ENCODE results near the gene TCF4.
"Not testable (repeated sequence)": the region's sequence is repeated elsewhere in the genome, so short reads cannot be mapped to it uniquely, and the experiment has no call there.

Gene TCF4

GRCh38 chr18:55488473-55488872 lies 99.5 kb downstream of the TCF4 start:
- in situ Hi-C loops (cut with MboI; ENCODE audit: low pct_unique_long_range_greater_than_20kb, low sequenced_read_pairs): no loop called here
- DNase-seq: no peak

GRCh38 chr18:55487997-55488396 lies 100.0 kb downstream of the TCF4 start:
- no peak for DNase-seq
- in situ Hi-C loops (cut with MboI; ENCODE audit: low pct_unique_long_range_greater_than_20kb, low sequenced_read_pairs): no loop called here

GRCh38 chr18:55486936-55487335 lies 101.1 kb downstream of the TCF4 start:
- no peak for DNase-seq
- in situ Hi-C loops (cut with MboI; ENCODE audit: low pct_unique_long_range_greater_than_20kb, low sequenced_read_pairs): no loop called here

GRCh38 chr18:55485666-55486065 lies 102.3 kb downstream of the TCF4 start:
- in situ Hi-C loops (cut with MboI; ENCODE audit: low pct_unique_long_range_greater_than_20kb, low sequenced_read_pairs): no loop called here
- DNase-seq: no peak

- no peak for DNase-seq
- in situ Hi-C loops (cut with MboI; ENCODE audit: low pct_unique_long_range_greater_than_20kb, low sequenced_read_pairs): no loop called here
These were observed 103.2 kb downstream of the TCF4 start for GRCh38 chr18:55484773-55485172.

GRCh38 chr18:55483266-55483871 lies 104.6 kb downstream of the TCF4 start:
- no peak for DNase-seq
- in situ Hi-C loops (cut with MboI; ENCODE audit: low pct_unique_long_range_greater_than_20kb, low sequenced_read_pairs): no loop called here

GRCh38 chr18:55479656-55480420 lies 108.2 kb downstream of the TCF4 start:
- DNase-seq: no peak
- in situ Hi-C loops (cut with MboI; ENCODE audit: low pct_unique_long_range_greater_than_20kb, low sequenced_read_pairs): no loop called here

GRCh38 chr18:55477860-55478581 lies 110.0 kb downstream of the TCF4 start:
- no peak for DNase-seq
- in situ Hi-C loops (cut with MboI; ENCODE audit: low pct_unique_long_range_greater_than_20kb, low sequenced_read_pairs): no loop called here

- in situ Hi-C loops (cut with MboI; ENCODE audit: low pct_unique_long_range_greater_than_20kb, low sequenced_read_pairs): no loop called here
- DNase-seq: peak; percentile 43
These were observed 110.5 kb downstream of the TCF4 start for GRCh38 chr18:55477499-55477859.

- no peak for DNase-seq
- in situ Hi-C loops (cut with MboI; ENCODE audit: low pct_unique_long_range_greater_than_20kb, low sequenced_read_pairs): no loop called here
These were observed 112.1 kb downstream of the TCF4 start for GRCh38 chr18:55475916-55476315.

- in situ Hi-C loops (cut with MboI; ENCODE audit: low pct_unique_long_range_greater_than_20kb, low sequenced_read_pairs): no loop called here
- no peak for DNase-seq
These were observed 112.5 kb downstream of the TCF4 start for GRCh38 chr18:55475467-55475866.

- in situ Hi-C loops (cut with MboI; ENCODE audit: low pct_unique_long_range_greater_than_20kb, low sequenced_read_pairs): no loop called here
- no peak for DNase-seq
These were observed 114.4 kb downstream of the TCF4 start for GRCh38 chr18:55473560-55473959.

GRCh38 chr18:55473058-55473457 lies 114.9 kb downstream of the TCF4 start:
- in situ Hi-C loops (cut with MboI; ENCODE audit: low pct_unique_long_range_greater_than_20kb, low sequenced_read_pairs): no loop called here

GRCh38 chr18:55470826-55471225 lies 117.2 kb downstream of the TCF4 start:
- in situ Hi-C loops (cut with MboI; ENCODE audit: low pct_unique_long_range_greater_than_20kb, low sequenced_read_pairs): no loop called here

More at GRCh38 chr18:55473058-55473457, 114.9 kb downstream of the TCF4 start:
- DNase-seq: peak; percentile 24

GRCh38 chr18:55469134-55469533 lies 118.9 kb downstream of the TCF4 start:
- DNase-seq; in situ Hi-C loops (cut with MboI; ENCODE audit: low pct_unique_long_range_greater_than_20kb, low sequenced_read_pairs): not testable (repeated sequence)

More at GRCh38 chr18:55470826-55471225, 117.2 kb downstream of the TCF4 start:
- no peak for DNase-seq

- in situ Hi-C loops (cut with MboI; ENCODE audit: low pct_unique_long_range_greater_than_20kb, low sequenced_read_pairs): no loop called here
- no peak for DNase-seq
These were observed 121.2 kb downstream of the TCF4 start for GRCh38 chr18:55466789-55467188.

- in situ Hi-C loops (cut with MboI; ENCODE audit: low pct_unique_long_range_greater_than_20kb, low sequenced_read_pairs): no loop called here
- no peak for DNase-seq
These were observed 122.7 kb downstream of the TCF4 start for GRCh38 chr18:55465313-55465712.

- in situ Hi-C loops (cut with MboI; ENCODE audit: low pct_unique_long_range_greater_than_20kb, low sequenced_read_pairs): no loop called here
- DNase-seq: no peak
These were observed 123.4 kb downstream of the TCF4 start for GRCh38 chr18:55464581-55464980.

GRCh38 chr18:55462652-55463051 lies 125.3 kb downstream of the TCF4 start:
- no peak for DNase-seq

GRCh38 chr18:55461848-55462247 lies 126.1 kb downstream of the TCF4 start:
- in situ Hi-C loops (cut with MboI; ENCODE audit: low pct_unique_long_range_greater_than_20kb, low sequenced_read_pairs): no loop called here
- no peak for DNase-seq

More at GRCh38 chr18:55462652-55463051, 125.3 kb downstream of the TCF4 start:
- in situ Hi-C loops (cut with MboI; ENCODE audit: low pct_unique_long_range_greater_than_20kb, low sequenced_read_pairs): no loop called here

Measured in KBM-7 (cell line).